HepG2 (cell line): ENCODE measurements around the gene FTL. TPM values are rescaled to one million over a fixed set of nuclear protein-coding genes. Genes with fewer than 3 reads are reported as not detected.

Experiments used
- ATF4 ChIP-seq, 2 experiments: fragments of 450-650 bp in 1 of 2; sonication (generic) in 1 of 2; formaldehyde crosslinking; IDR thresholded peaks; 2 replicates each; pipeline versions ENCODE4 v1.5.0 to v1.8.0; 2020 to 2022; ENCODE audit warnings: mild to moderate bottlenecking in 1 of 2, missing genetic modification reagents in 1 of 2
- BHLHE40 ChIP-seq: IDR thresholded peaks from 2 replicates; pipeline ENCODE4 v1.6.1; 2011; ENCODE audit warnings: low read length, improper control_type of control experiment
- ELF4 ChIP-seq: sonication (generic); formaldehyde crosslinking; IDR thresholded peaks from 2 replicates; pipeline ENCODE4 v1.5.0; 2020; ENCODE audit warnings: missing genetic modification reagents, mild to moderate bottlenecking, moderate library complexity, borderline replicate concordance
- EP300 ChIP-seq, 3 experiments: sonication (generic) in 1 of 3; formaldehyde crosslinking in 1 of 3; IDR thresholded peaks; 2 replicates each; pipeline versions ENCODE4 v1.5.1 to v1.6.1; 2011 to 2020; ENCODE audit warnings: low read depth in 2 of 3, low read length in 2 of 3, borderline replicate concordance in 1 of 3, improper control_type of control experiment in 1 of 3, mild to moderate bottlenecking in 1 of 3, missing genetic modification reagents in 1 of 3, moderate library complexity in 1 of 3
- FOXA3 ChIP-seq: IDR thresholded peaks from 2 replicates; pipeline ENCODE4 v1.6.1; 2016; ENCODE audit warnings: missing genetic modification reagents, missing compliant biosample characterization
- KLF6 ChIP-seq: IDR thresholded peaks from 2 replicates; pipeline ENCODE4 v1.8.0; 2016; ENCODE audit warnings: missing biosample characterization, missing genetic modification reagents
- MXI1 ChIP-seq: IDR thresholded peaks from 3 replicates; pipeline ENCODE4 v1.6.1; 2012; ENCODE audit warnings: low read depth, low read length, inconsistent platforms, borderline replicate concordance
- NCOR1 ChIP-seq: fragments of 200-600 bp; sonication (generic); IDR thresholded peaks from 2 replicates; pipeline ENCODE4 v1.7.0; 2017; ENCODE audit warnings: antibody characterized with exemption, low read length, borderline replicate concordance
- SRSF9 ChIP-seq: fragments of 200-400 bp; formaldehyde crosslinking; IDR thresholded peaks from 2 replicates; pipeline ENCODE4 v1.6.1; 2018; ENCODE audit warnings: borderline replicate concordance, mild to moderate bottlenecking, low read depth, low read length; ENCODE audit not compliant: insufficient read depth, poor library complexity, severe bottlenecking
- SUZ12 ChIP-seq: fragments of 150-350 bp; IDR thresholded peaks from 2 replicates; pipeline ENCODE4 v1.6.1; 2014; ENCODE audit warnings: low read depth, low read length
- TFDP1 ChIP-seq: IDR thresholded peaks from 2 replicates; pipeline ENCODE4 v1.6.1; 2016; ENCODE audit warnings: missing compliant biosample characterization, missing genetic modification reagents, borderline replicate concordance
- YEATS4 ChIP-seq: sonication (generic); formaldehyde crosslinking; IDR thresholded peaks from 2 replicates; pipeline ENCODE4 v1.4.0; 2020; ENCODE audit warnings: missing genetic modification reagents, borderline replicate concordance
- ZBTB37 ChIP-seq: sonication (generic); formaldehyde crosslinking; IDR thresholded peaks from 2 replicates; pipeline ENCODE4 v1.4.0; 2020; ENCODE audit warnings: mild to moderate bottlenecking, missing genetic modification reagents
- ZNF775 ChIP-seq: sonication (generic); formaldehyde crosslinking; IDR thresholded peaks from 2 replicates; pipeline ENCODE4 v1.4.0; 2020; ENCODE audit warnings: missing genetic modification reagents, mild to moderate bottlenecking, moderate library complexity, borderline replicate concordance
- polyA plus RNA-seq, 8 experiments: library from polyadenylated mRNA; depleted of rRNA in 3 of 8; stranded (reverse) in 7 of 8; unstranded in 1 of 8; fragments of >200 nt; fragmentation: Illumina TruSeq in 4 of 8; extraction: Trizol in 4 of 8; gene quantifications; 2 replicates each; pipeline versions ENCODE4 v1.2.1 to v1.2.3, GENCODE V29; 2011 to 2016; ENCODE audit warnings: low read depth in 4 of 8, missing spikeins in 1 of 8, mixed read lengths in 1 of 8; ENCODE audit not compliant: insufficient read depth in 1 of 8
- total RNA-seq, 5 experiments: library from RNA; depleted of rRNA; stranded (reverse); fragments of >200 nt; fragmentation: Illumina TruSeq; extraction: Trizol; gene quantifications; 2 replicates each; pipeline ENCODE4 v1.2.3, GENCODE V29; 2016; ENCODE audit warnings: low read depth in 1 of 5
- TF ChIP-seq, protein P1 (sequence below): conservative IDR thresholded peaks from 2 replicates; pipeline ENCODE4 v1.6.1; 2018; ENCODE audit warnings: missing genetic modification reagents
- TF ChIP-seq, protein P2 (sequence below), 2 experiments: sonication (generic) in 1 of 2; formaldehyde crosslinking in 1 of 2; IDR thresholded peaks; 2 replicates each; pipeline versions ENCODE4 v1.5.1 to v1.6.1; 2011 to 2020; ENCODE audit warnings: borderline replicate concordance in 1 of 2, low read depth in 1 of 2, low read length in 1 of 2, mild to moderate bottlenecking in 1 of 2, missing genetic modification reagents in 1 of 2, moderate library complexity in 1 of 2

Gene FTL
- total and polyA plus RNA-seq, 2 of the 13 experiments (the other 11 are each of a cell fraction or from before 2014, with no cell fraction given), result 2,721 to 8,800 TPM

DNA sequence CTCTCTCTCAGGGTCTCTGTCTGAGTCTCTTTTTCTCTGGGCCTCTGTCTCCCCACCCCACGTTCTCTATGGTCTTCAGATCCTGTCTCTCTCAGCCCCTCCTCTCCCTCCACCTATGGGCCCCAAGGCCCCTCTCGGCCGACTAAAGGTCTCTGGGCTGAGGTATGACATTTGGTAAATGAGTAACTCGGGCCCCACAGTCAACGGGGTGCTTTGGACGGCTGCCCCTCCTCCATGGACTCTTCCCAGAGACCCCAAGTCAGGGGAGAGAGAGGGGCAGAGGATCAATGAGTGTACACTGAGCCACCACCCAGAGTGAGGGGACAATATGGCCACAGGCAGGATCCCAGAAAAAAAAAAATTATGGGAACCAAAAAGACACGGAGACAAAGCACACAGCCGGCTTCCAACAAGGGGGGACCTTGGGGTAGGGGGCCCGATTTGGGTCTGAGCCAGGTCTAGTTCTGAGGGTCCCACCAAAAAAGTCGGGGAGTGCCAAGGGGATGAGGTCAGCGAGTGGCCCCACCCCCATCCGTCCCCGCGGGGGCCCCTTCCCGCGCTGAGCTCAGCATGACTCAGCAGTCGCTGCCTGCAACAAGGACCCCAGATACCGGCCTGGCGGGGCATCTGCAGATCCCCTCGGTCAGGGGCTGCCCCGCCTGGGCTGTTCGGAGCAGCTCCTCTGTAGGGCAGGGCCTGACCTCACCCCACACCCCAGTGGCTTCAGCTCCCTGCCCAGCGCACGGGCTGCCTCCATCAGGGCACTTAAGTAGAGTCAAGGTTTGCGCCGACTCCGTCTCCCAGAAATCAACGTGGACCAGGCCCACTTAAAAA is 1.5 kb upstream of the FTL start (continued):
- TF ChIP-seq SRSF9 (no peak), KLF6 (CRISPR knock-in tag) (no peak; the same call in 1 of the 2 replicates), ZNF775 (CRISPR knock-in tag) (no peak), NCOR1 (peak; percentile 88; the same call in 1 of the 2 replicates), FOXA3 (peak; percentile 48; the same call in 1 of the 2 replicates), ATF4 (CRISPR knock-in tag; IDR thresholded peaks at IDR 0.05) (no peak), ZBTB37 (CRISPR knock-in tag) (no peak), BHLHE40 (peak; percentile 49), EP300 (IDR thresholded peaks at IDR 0.05; ENCODE audit: low read depth in 2 of 2, low read length in 2 of 2) (peak; percentile 72 to 83), EP300 (CRISPR knock-in tag; IDR thresholded peaks at IDR 0.05; ENCODE audit: borderline replicate concordance) (peak; percentile 88), SUZ12 (no peak), TFDP1 (CRISPR knock-in tag) (peak; percentile 82; the same call in 1 of the 2 replicates), YEATS4 (peak; percentile 62; the same call in 1 of the 2 replicates), MXI1 (peak; percentile 13; the same call in 1 of the 3 replicates), ELF4 (CRISPR knock-in tag) (no peak)
- TF ChIP-seq, protein P1, sequence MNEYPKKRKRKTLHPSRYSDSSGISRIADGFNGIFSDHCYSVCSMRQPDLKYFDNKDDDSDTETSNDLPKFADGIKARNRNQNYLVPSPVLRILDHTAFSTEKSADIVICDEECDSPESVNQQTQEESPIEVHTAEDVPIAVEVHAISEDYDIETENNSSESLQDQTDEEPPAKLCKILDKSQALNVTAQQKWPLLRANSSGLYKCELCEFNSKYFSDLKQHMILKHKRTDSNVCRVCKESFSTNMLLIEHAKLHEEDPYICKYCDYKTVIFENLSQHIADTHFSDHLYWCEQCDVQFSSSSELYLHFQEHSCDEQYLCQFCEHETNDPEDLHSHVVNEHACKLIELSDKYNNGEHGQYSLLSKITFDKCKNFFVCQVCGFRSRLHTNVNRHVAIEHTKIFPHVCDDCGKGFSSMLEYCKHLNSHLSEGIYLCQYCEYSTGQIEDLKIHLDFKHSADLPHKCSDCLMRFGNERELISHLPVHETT (CRISPR knock-in tag), result peak; percentile 79
- TF ChIP-seq, protein P2, sequence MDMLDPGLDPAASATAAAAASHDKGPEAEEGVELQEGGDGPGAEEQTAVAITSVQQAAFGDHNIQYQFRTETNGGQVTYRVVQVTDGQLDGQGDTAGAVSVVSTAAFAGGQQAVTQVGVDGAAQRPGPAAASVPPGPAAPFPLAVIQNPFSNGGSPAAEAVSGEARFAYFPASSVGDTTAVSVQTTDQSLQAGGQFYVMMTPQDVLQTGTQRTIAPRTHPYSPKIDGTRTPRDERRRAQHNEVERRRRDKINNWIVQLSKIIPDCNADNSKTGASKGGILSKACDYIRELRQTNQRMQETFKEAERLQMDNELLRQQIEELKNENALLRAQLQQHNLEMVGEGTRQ (IDR thresholded peaks at IDR 0.05; ENCODE audit: low read depth, low read length), result no peak
- TF ChIP-seq, protein P2 (CRISPR knock-in tag; IDR thresholded peaks at IDR 0.05; ENCODE audit: borderline replicate concordance), result no peak; the same call in 1 of the 2 replicates
